ENCODE data around the gene C2orf81.

- TF ChIP-seq, protein P1, sequence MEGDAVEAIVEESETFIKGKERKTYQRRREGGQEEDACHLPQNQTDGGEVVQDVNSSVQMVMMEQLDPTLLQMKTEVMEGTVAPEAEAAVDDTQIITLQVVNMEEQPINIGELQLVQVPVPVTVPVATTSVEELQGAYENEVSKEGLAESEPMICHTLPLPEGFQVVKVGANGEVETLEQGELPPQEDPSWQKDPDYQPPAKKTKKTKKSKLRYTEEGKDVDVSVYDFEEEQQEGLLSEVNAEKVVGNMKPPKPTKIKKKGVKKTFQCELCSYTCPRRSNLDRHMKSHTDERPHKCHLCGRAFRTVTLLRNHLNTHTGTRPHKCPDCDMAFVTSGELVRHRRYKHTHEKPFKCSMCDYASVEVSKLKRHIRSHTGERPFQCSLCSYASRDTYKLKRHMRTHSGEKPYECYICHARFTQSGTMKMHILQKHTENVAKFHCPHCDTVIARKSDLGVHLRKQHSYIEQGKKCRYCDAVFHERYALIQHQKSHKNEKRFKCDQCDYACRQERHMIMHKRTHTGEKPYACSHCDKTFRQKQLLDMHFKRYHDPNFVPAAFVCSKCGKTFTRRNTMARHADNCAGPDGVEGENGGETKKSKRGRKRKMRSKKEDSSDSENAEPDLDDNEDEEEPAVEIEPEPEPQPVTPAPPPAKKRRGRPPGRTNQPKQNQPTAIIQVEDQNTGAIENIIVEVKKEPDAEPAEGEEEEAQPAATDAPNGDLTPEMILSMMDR (IDR thresholded peaks at IDR 0.05; ENCODE audit: borderline replicate concordance, extremely low read depth, low read length, poor library complexity, severe bottlenecking) = no peak
- no peak for TF ChIP-seq EZH2 (IDR thresholded peaks at IDR 0.05; ENCODE audit: borderline replicate concordance, low read depth, low read length, severe bottlenecking)
Observed at GRCh38 chr2:74416778-74417177, 4.6 kb downstream of the C2orf81 start.
